ENCODE measurements around the gene CTSE. TPM values are rescaled to one million over a fixed set of nuclear protein-coding genes. Genes with fewer than 3 reads are reported as not detected.

Gene CTSE
- total and polyA plus RNA-seq, 2 of the 8 experiments (the other 6 are each of a cell fraction or from before 2014, with no cell fraction given) = 0.03 TPM; not detected in 1

GRCh38 chr1:205989786-205990185 lies 33.9 kb downstream of the CTSE start (continued):
- no peak for TF ChIP-seq TAF7 (optimal IDR thresholded peaks at IDR 0.05; ENCODE audit: borderline replicate concordance, low read depth, low read length)
- no peak for TF ChIP-seq KDM4A (IDR thresholded peaks at IDR 0.05; ENCODE audit: low read depth, low read length, severe bottlenecking)
- TF ChIP-seq NANOG (IDR thresholded peaks at IDR 0.05; ENCODE audit: insufficient read depth, low read depth, low read length, poor library complexity, severe bottlenecking) = no peak

All from H1 (cell line).